Epidermal melanocyte (primary cell): ENCODE data around the gene HERPUD1.
"Not testable (repeated sequence)": the region's sequence is repeated elsewhere in the genome, so short reads cannot be mapped to it uniquely, and the experiment has no call there.

Source experiments
- DNase-seq: peaks from one replicate; pipeline ENCODE4 v3.0.0; 2011; ENCODE audit warnings: low spot score; ENCODE audit not compliant: insufficient read length

The HERPUD1 gene

GRCh38 chr16:56931892-56932720 lies at the start of gene HERPUD1:
Gene HERPUD1, plus strand, starts transcription at chr16:56932142. Its CDS starts 103 bp downstream, at chr16:56932245.
- DNase-seq = peak; percentile 97

- no peak for DNase-seq
Measured at GRCh38 chr16:56883586-56883985, 48.4 kb upstream of the HERPUD1 start.

GRCh38 chr16:56884026-56884582 lies 47.8 kb upstream of the HERPUD1 start:
- DNase-seq = no peak

GRCh38 chr16:56884929-56885328 lies 47.0 kb upstream of the HERPUD1 start:
- DNase-seq = not testable (repeated sequence)

- no peak for DNase-seq
Measured at GRCh38 chr16:56885446-56886162, 46.3 kb upstream of the HERPUD1 start.

- DNase-seq = no peak
Measured at GRCh38 chr16:56886296-56886695, 45.6 kb upstream of the HERPUD1 start.

GRCh38 chr16:56886826-56887225 lies 45.1 kb upstream of the HERPUD1 start:
- DNase-seq = no peak

- DNase-seq = no peak
Measured at GRCh38 chr16:56888806-56889205, 43.1 kb upstream of the HERPUD1 start.

- DNase-seq = no peak
Measured at GRCh38 chr16:56889206-56889605, 42.7 kb upstream of the HERPUD1 start.

- DNase-seq = no peak
Measured at GRCh38 chr16:56891685-56892084, 40.3 kb upstream of the HERPUD1 start.

- no peak for DNase-seq
Measured at GRCh38 chr16:56892705-56893104, 39.2 kb upstream of the HERPUD1 start.

- DNase-seq = no peak
Measured at GRCh38 chr16:56894331-56894917, 37.5 kb upstream of the HERPUD1 start.

- no peak for DNase-seq
Measured at GRCh38 chr16:56895813-56896212, 36.1 kb upstream of the HERPUD1 start.

GRCh38 chr16:56896244-56896643 lies 35.7 kb upstream of the HERPUD1 start:
- DNase-seq = no peak

GRCh38 chr16:56897026-56897799 lies 34.7 kb upstream of the HERPUD1 start:
- DNase-seq = no peak

- DNase-seq = no peak
Measured at GRCh38 chr16:56898847-56899246, 33.1 kb upstream of the HERPUD1 start.

GRCh38 chr16:56903866-56904265 lies 28.1 kb upstream of the HERPUD1 start:
- DNase-seq = no peak

- DNase-seq = no peak
Measured at GRCh38 chr16:56907401-56907800, 24.5 kb upstream of the HERPUD1 start.

- DNase-seq = no peak
Measured at GRCh38 chr16:56909527-56909979, 22.4 kb upstream of the HERPUD1 start.

- no peak for DNase-seq
Measured at GRCh38 chr16:56910112-56910511, 21.8 kb upstream of the HERPUD1 start.
